ENCODE data around the gene SIVA1. TPM values are rescaled to one million over a fixed set of nuclear protein-coding genes. Genes with fewer than 3 reads are reported as not detected.

Gene SIVA1
- total and polyA plus RNA-seq, 2 of the 8 experiments (the other 6 are each of a cell fraction or from before 2014, with no cell fraction given): 123 to 589 TPM

- Histone ChIP-seq H3K9ac (replicated peaks in 1 of 4; ENCODE audit: extremely low read depth in 1 of 4, low read depth in 3 of 4, low read length in 3 of 4) (no peak overlapping the region), H4K8ac (ENCODE audit: extremely low read depth, insufficient read depth, low read length) (no peak overlapping the region), H3K27me3 (replicated peaks in 1 of 4; ENCODE audit: control insufficient read depth in 3 of 4, extremely low read depth in 1 of 4, insufficient read depth in 3 of 4, low read length in 3 of 4) (no peaks in the 10 kb centered on the region), H3K79me1 (ENCODE audit: low read depth, low read length) (no peaks in the 10 kb centered on the region; the same call in none of the 2 replicates), H4K91ac (replicated peaks; ENCODE audit: insufficient read length, low read length) (no peak overlapping the region), H3K36me3 (ENCODE audit: control insufficient read depth in 2 of 4, insufficient read depth in 4 of 4, low read length in 3 of 4) (peaks cover 0 to 4% (median 0%) of the 10 kb centered on the region in 4 experiments; a peak in 2 of 8 replicates), H3K23ac (ENCODE audit: insufficient read length) (no peak overlapping the region), H2BK20ac (ENCODE audit: low read length) (no peak overlapping the region), H2BK15ac (ENCODE audit: low read length) (no peak overlapping the region), H3K4ac (replicated peaks; ENCODE audit: insufficient read length, low read depth, low read length) (no peak overlapping the region), H3K9me3 (ENCODE audit: insufficient read depth in 2 of 2, low read depth in 1 of 2, low read length in 1 of 2) (no peaks in the 10 kb centered on the region), H3K27ac (ENCODE audit: low read depth, low read length) (no peak overlapping the region), H2AK5ac (ENCODE audit: low read depth, low read length) (no peak overlapping the region), H3K56ac (replicated peaks; ENCODE audit: insufficient read length, low read depth, low read length) (no peak overlapping the region), H2BK5ac (ENCODE audit: low read depth, low read length) (no peak overlapping the region; the same call in 1 of the 2 replicates), H2AFZ (ENCODE audit: low read length) (no peak overlapping the region), H4K5ac (ENCODE audit: insufficient read length, low read depth, low read length) (no peak overlapping the region), H3K23me2 (ENCODE audit: low read depth, low read length) (no peaks in the 10 kb centered on the region), H3K4me1 (replicated peaks in 1 of 4; ENCODE audit: control insufficient read depth in 3 of 4, insufficient read depth in 4 of 4, low read length in 3 of 4) (no peaks in the 10 kb centered on the region), H2BK120ac (replicated peaks; ENCODE audit: low read depth, low read length) (no peak overlapping the region), H3K4me3 (ENCODE audit: extremely low read depth in 1 of 4, insufficient read depth in 2 of 4, low read depth in 3 of 4, low read length in 4 of 4) (no peak overlapping the region), H3K14ac (ENCODE audit: insufficient read length) (no peak overlapping the region), H3K79me2 (ENCODE audit: control insufficient read depth in 1 of 2, insufficient read depth in 2 of 2, low read length in 2 of 2) (no peaks in the 10 kb centered on the region), H2BK12ac (ENCODE audit: low read depth, low read length) (no peak overlapping the region), H4K20me1 (replicated peaks in 1 of 2; ENCODE audit: control insufficient read depth in 1 of 2, insufficient read depth in 2 of 2, low read length in 2 of 2) (peaks cover 21 to 23% of the 10 kb centered on the region in 2 experiments), H3K4me2 (ENCODE audit: insufficient read depth in 1 of 2, low read depth in 2 of 2, low read length in 2 of 2) (no peak overlapping the region), H3K18ac (ENCODE audit: extremely low read depth, low read length) (no peak overlapping the region)
- TF ChIP-seq SIN3A (conservative IDR thresholded peaks at IDR 0.05 in 1 of 2, IDR thresholded peaks at IDR 0.05 in 1 of 2; ENCODE audit: low read depth in 1 of 2, low read length in 2 of 2): no peak
- TF ChIP-seq HDAC2 (IDR thresholded peaks at IDR 0.05; ENCODE audit: borderline replicate concordance in 1 of 2, low read depth in 2 of 2, low read length in 2 of 2): no peak
- TF ChIP-seq JUN (IDR thresholded peaks at IDR 0.05; ENCODE audit: low read depth, low read length): no peak
- no peak for TF ChIP-seq ASH2L (IDR thresholded peaks at IDR 0.05; ENCODE audit: low read length)
- no peak for TF ChIP-seq SUZ12 (IDR thresholded peaks at IDR 0.05; ENCODE audit: low read length)
- no peak for TF ChIP-seq EP300 (IDR thresholded peaks at IDR 0.05; ENCODE audit: borderline replicate concordance in 1 of 2, low read depth in 2 of 2, low read length in 2 of 2)
- TF ChIP-seq CBX5 (IDR thresholded peaks at IDR 0.05; ENCODE audit: low read depth, low read length): no peak
- FAIRE-seq (no peak), DNase-seq (ENCODE audit: low read depth in 1 of 2, low spot score in 2 of 2) (no peak)
- CTCF ChIA-PET (ENCODE audit: partially characterized antibody): interaction anchor here (4.0 kb wide), 1 partner anchor 16 kb away, joined by 28 read pairs; no protein-coding TSS in a partner anchor
- 87% methylated on average over 6 of the region's 14 CpGs; no CpG with 5 or more reads in 1 of the 2 experiments for WGBS, 2 experiments (ENCODE audit: extremely low coverage in 1 of 2, insufficient coverage in 1 of 2, insufficient read length in 1 of 2, insufficient replicate concordance in 2 of 2, low coverage in 1 of 2, low lambda C conversion rate in 2 of 2, missing lambda C conversion rate in 1 of 2)
- POLR2A ChIA-PET (ENCODE audit: partially characterized antibody): interaction anchor here (1.5 kb wide), 1 partner anchor 10 kb away, joined by 3 read pairs; no protein-coding TSS in a partner anchor
These were observed 33.2 kb downstream of the SIVA1 start for GRCh38 chr14:104786091-104786586.
